HEK293 (cell line): ENCODE measurements around the gene SEC16A.

Experiments
- ATF2 ChIP-seq: fragments of 450-650 bp; formaldehyde crosslinking; IDR thresholded peaks from 2 replicates; pipeline ENCODE4 v1.5.1; 2016; ENCODE audit warnings: missing biosample characterization, missing genetic modification characterization, low read depth
- CTCF ChIP-seq: fragments of 450-650 bp; formaldehyde crosslinking; IDR thresholded peaks from 2 replicates; pipeline ENCODE4 v1.5.1; 2016; ENCODE audit warnings: missing biosample characterization, missing genetic modification characterization
- PRDM10 ChIP-seq: fragments of 450-650 bp; formaldehyde crosslinking; IDR thresholded peaks from 2 replicates; pipeline ENCODE4 v1.5.1; 2016; ENCODE audit warnings: missing biosample characterization, missing genetic modification characterization
- REST ChIP-seq: fragments of 450-650 bp; formaldehyde crosslinking; IDR thresholded peaks from 2 replicates; pipeline ENCODE4 v1.5.1; 2016; ENCODE audit warnings: missing biosample characterization, missing genetic modification characterization
- ZBTB8A ChIP-seq: fragments of 450-650 bp; formaldehyde crosslinking; IDR thresholded peaks from 2 replicates; pipeline ENCODE4 v1.5.1; 2016; ENCODE audit warnings: missing biosample characterization, missing genetic modification characterization
- ZNF112 ChIP-seq: fragments of 450-650 bp; formaldehyde crosslinking; IDR thresholded peaks from 2 replicates; pipeline ENCODE4 v1.5.0; 2017; ENCODE audit warnings: missing biosample characterization, missing genetic modification characterization
- ZNF132 ChIP-seq: fragments of 450-650 bp; formaldehyde crosslinking; IDR thresholded peaks from 2 replicates; pipeline ENCODE4 v1.5.1; 2017; ENCODE audit warnings: missing biosample characterization, missing genetic modification characterization, borderline replicate concordance
- ZNF138 ChIP-seq: fragments of 450-650 bp; formaldehyde crosslinking; IDR thresholded peaks from 2 replicates; pipeline ENCODE4 v1.5.1; 2016; ENCODE audit warnings: missing biosample characterization, missing genetic modification characterization, borderline replicate concordance
- ZNF2 ChIP-seq: fragments of 450-650 bp; formaldehyde crosslinking; IDR thresholded peaks from 2 replicates; pipeline ENCODE4 v1.5.1; 2016; ENCODE audit warnings: missing biosample characterization, missing genetic modification characterization
- ZNF449 ChIP-seq: fragments of 450-650 bp; formaldehyde crosslinking; IDR thresholded peaks from 2 replicates; pipeline ENCODE4 v1.5.1; 2017; ENCODE audit warnings: missing biosample characterization, mild to moderate bottlenecking, missing genetic modification characterization, moderate library complexity
- ZNF501 ChIP-seq: fragments of 450-650 bp; formaldehyde crosslinking; IDR thresholded peaks from 2 replicates; pipeline ENCODE4 v1.5.1; 2016; ENCODE audit warnings: missing biosample characterization, missing genetic modification characterization
- ZNF580 ChIP-seq: fragments of 450-650 bp; formaldehyde crosslinking; IDR thresholded peaks from 2 replicates; pipeline ENCODE4 v1.5.1; 2016; ENCODE audit warnings: missing biosample characterization, missing genetic modification characterization
- ZNF621 ChIP-seq: fragments of 450-650 bp; formaldehyde crosslinking; IDR thresholded peaks from 2 replicates; pipeline ENCODE4 v1.5.1; 2017; ENCODE audit warnings: missing biosample characterization, missing genetic modification characterization

GRCh38 chr9:136525207-136525606 lies 42.4 kb upstream of the SEC16A start:
- no peak for TF ChIP-seq ZNF112 (tag by site-specific recombination)
- no peak for TF ChIP-seq ZNF2 (tag by site-specific recombination)
- no peak for TF ChIP-seq CTCF
- TF ChIP-seq ZNF138: no peak
- no peak for TF ChIP-seq REST (tag by site-specific recombination)
- TF ChIP-seq ZNF132 (tag by site-specific recombination): no peak
- TF ChIP-seq ATF2 (tag by site-specific recombination): no peak
- TF ChIP-seq ZNF501 (tag by site-specific recombination): no peak
- no peak for TF ChIP-seq ZNF580 (tag by site-specific recombination)
- no peak for TF ChIP-seq ZBTB8A (tag by site-specific recombination)
- no peak for TF ChIP-seq ZNF449
- no peak for TF ChIP-seq PRDM10 (tag by site-specific recombination)
- no peak for TF ChIP-seq ZNF621 (tag by site-specific recombination)
